Transverse colon (tissue), 4 donors: ENCODE measurements around the gene MNS1.

ENCODE experiments used
- POLR2A ChIP-seq: fragments of 450-650 bp; IDR thresholded peaks from one replicate; pipeline ENCODE4 v1.6.1; 2016; ENCODE audit warnings: antibody characterized with exemption, mild to moderate bottlenecking, moderate library complexity
- POLR2AphosphoS5 ChIP-seq, 3 donors: sonication (generic); formaldehyde crosslinking; IDR thresholded peaks; one replicate each; pipeline ENCODE4 v1.6.1; 2016; ENCODE audit warnings: antibody characterized with exemption in 3 of 3
- TF ChIP-seq, protein P1 (sequence below), 5 experiments: fragments of 200-600 bp in 3 of 5; fragments of 450-650 bp in 2 of 5; sonication (generic) in 3 of 5; IDR thresholded peaks; 1 replicate in 2 of 5; 2 replicates in 3 of 5; pipeline ENCODE4 v1.5.1; 2016 to 2017; ENCODE audit warnings: antibody characterized with exemption in 5 of 5, inconsistent platforms in 3 of 5, mild to moderate bottlenecking in 2 of 5, moderate library complexity in 1 of 5

DNA sequence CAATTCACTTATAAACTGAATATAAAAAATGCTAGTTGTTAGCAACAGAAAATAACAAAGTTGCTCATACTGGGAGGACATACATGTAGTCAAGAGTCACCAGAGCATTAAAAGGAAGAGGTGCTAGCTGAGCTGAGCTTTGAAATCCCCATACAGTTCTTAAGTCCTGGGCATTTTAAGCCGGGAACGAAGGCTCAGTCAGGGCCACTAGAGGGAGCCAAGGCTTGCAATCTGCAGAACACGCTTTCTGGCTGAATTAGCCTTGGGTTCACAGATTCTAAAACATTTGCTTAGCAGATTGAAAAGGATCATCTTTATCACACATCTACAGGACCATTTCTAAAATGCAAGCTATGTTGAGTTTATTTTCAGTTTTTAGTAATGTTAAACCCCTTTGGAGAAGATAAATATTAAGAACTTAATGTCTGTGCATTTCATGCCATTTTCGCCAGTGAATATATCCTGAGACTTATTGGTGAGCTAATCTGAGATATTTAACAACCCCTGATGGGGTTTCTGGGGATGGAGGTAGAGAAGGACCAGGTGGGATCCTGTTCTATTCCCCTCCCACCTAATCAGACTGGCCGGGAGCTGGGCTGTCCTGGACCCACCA, 26.3 kb upstream of the MNS1 start:
- TF ChIP-seq, protein P1, sequence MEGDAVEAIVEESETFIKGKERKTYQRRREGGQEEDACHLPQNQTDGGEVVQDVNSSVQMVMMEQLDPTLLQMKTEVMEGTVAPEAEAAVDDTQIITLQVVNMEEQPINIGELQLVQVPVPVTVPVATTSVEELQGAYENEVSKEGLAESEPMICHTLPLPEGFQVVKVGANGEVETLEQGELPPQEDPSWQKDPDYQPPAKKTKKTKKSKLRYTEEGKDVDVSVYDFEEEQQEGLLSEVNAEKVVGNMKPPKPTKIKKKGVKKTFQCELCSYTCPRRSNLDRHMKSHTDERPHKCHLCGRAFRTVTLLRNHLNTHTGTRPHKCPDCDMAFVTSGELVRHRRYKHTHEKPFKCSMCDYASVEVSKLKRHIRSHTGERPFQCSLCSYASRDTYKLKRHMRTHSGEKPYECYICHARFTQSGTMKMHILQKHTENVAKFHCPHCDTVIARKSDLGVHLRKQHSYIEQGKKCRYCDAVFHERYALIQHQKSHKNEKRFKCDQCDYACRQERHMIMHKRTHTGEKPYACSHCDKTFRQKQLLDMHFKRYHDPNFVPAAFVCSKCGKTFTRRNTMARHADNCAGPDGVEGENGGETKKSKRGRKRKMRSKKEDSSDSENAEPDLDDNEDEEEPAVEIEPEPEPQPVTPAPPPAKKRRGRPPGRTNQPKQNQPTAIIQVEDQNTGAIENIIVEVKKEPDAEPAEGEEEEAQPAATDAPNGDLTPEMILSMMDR (IDR thresholded peaks at IDR 0.05): peak; percentile 66 to 81 (median 73)
- TF ChIP-seq POLR2AphosphoS5 (IDR thresholded peaks at IDR 0.05) (no peak), POLR2A (no peak)
